HepG2 (cell line): ENCODE measurements around the gene MTMR3. TPM values are rescaled to one million over a fixed set of nuclear protein-coding genes. Genes with fewer than 3 reads are reported as not detected.

Experiments
- ATAC-seq: fragments of 200-7000 bp; cut with Tn5 transposase; 3 replicates; pipeline ENCODE4 v1.9.1; 2020; ENCODE audit warnings: mild to moderate bottlenecking, moderate library complexity
- BruUV-seq: library from RNA; stranded (reverse); fragments of 400-500 nt; replicated peaks from 2 replicates; lab custom pipeline; 2021; lab: Mats Ljungman, UMichigan
- CTCF ChIA-PET: fragments of 300-600 bp; formaldehyde crosslinking; extraction: SDS; loops from one replicate; lab custom pipeline; 2021; ENCODE audit warnings: low total read pairs, inconsistent platforms, low intra/inter-chr PET ratio; lab: Yijun Ruan, JAX
- POLR2A ChIA-PET: fragments of 350-600 bp; sonication (Branson Sonifier 250); formaldehyde crosslinking; loops from one replicate; lab custom pipeline; 2020; ENCODE audit warnings: antibody characterized with exemption, inconsistent platforms; lab: Yijun Ruan, JAX
- DNase-seq: peaks from one replicate; pipeline ENCODE4 v3.0.0-alpha.2; 2015; ENCODE audit warnings: low spot score
- FAIRE-seq: peaks from 3 replicates; lab custom pipeline; 2011; peaks lifted over from hg19 to GRCh38; lab: Jason Lieb, UNC
- H2AFZ ChIP-seq: one replicate; pipeline ENCODE4 v1.6.1; 2011; ENCODE audit warnings: low read length, inconsistent platforms
- H3K27ac ChIP-seq: fragments of 300-600 bp; 3 replicates; pipeline ENCODE4 v1.8.0; 2011; ENCODE audit warnings: mixed run types, mild to moderate bottlenecking, mixed read lengths, low read length, inconsistent platforms; ENCODE audit not compliant: insufficient read depth; ENCODE audit errors: extremely low read length
- H3K27me3 ChIP-seq, 2 experiments: fragments of 200-600 bp in 1 of 2; 2 replicates in 1 of 2; 3 replicates in 1 of 2; pipeline versions ENCODE4 v1.6.0 to v1.8.0; 2011; ENCODE audit warnings: low read length in 2 of 2, mild to moderate bottlenecking in 2 of 2, moderate library complexity in 2 of 2, inconsistent platforms in 1 of 2; ENCODE audit not compliant: insufficient read depth in 2 of 2, control insufficient read depth in 1 of 2
- H3K36me3 ChIP-seq, 2 experiments: fragments of 200-600 bp in 1 of 2; replicated peaks in 1 of 2; 2 replicates in 1 of 2; 3 replicates in 1 of 2; pipeline versions ENCODE4 v1.5.1 to v1.8.0; 2011; ENCODE audit warnings: low read length in 2 of 2, inconsistent platforms in 1 of 2; ENCODE audit not compliant: insufficient read depth in 2 of 2, control insufficient read depth in 1 of 2
- H3K4me1 ChIP-seq: 2 replicates; pipeline ENCODE4 v1.5.1; 2012; ENCODE audit warnings: low read length, inconsistent platforms; ENCODE audit not compliant: insufficient read depth
- H3K4me2 ChIP-seq: 2 replicates; pipeline ENCODE4 v1.6.0; 2011; ENCODE audit warnings: low read depth, low read length, inconsistent platforms
- H3K4me3 ChIP-seq, 3 experiments: fragments of 200-600 bp in 1 of 3; sonication (generic), shearing (Covaris generic) in 1 of 3; replicated peaks in 1 of 3; 2 replicates each; pipeline ENCODE4 v1.5.1; 2011 to 2016; ENCODE audit warnings: low read length in 3 of 3, inconsistent platforms in 2 of 3, low read depth in 2 of 3, mild to moderate bottlenecking in 2 of 3, control low read depth in 1 of 3, mixed read lengths in 1 of 3; ENCODE audit not compliant: insufficient read depth in 1 of 3
- H3K79me2 ChIP-seq: one replicate; pipeline ENCODE4 v1.6.1; 2011; ENCODE audit warnings: low read length, inconsistent platforms; ENCODE audit not compliant: insufficient read depth
- H3K9ac ChIP-seq: 2 replicates; pipeline ENCODE4 v1.6.0; 2011; ENCODE audit warnings: mild to moderate bottlenecking, low read depth, low read length, inconsistent platforms; ENCODE audit not compliant: insufficient read depth
- H3K9me3 ChIP-seq: 2 replicates; pipeline ENCODE4 v1.5.1; 2012; ENCODE audit warnings: mild to moderate bottlenecking, low read length
- H4K20me1 ChIP-seq: 2 replicates; pipeline ENCODE4 v1.6.0; 2011; ENCODE audit warnings: inconsistent platforms, mild to moderate bottlenecking, low read length, moderate library complexity; ENCODE audit not compliant: insufficient read depth
- ATF1 ChIP-seq: IDR thresholded peaks from 2 replicates; pipeline ENCODE4 v1.6.1; 2016; ENCODE audit warnings: mild to moderate bottlenecking, control low read depth
- BORCS8-MEF2B ChIP-seq: sonication (generic); formaldehyde crosslinking; IDR thresholded peaks from 2 replicates; pipeline ENCODE4 v1.8.0; 2022; ENCODE audit warnings: mild to moderate bottlenecking, missing genetic modification reagents
- BRD4 ChIP-seq: sonication (generic); formaldehyde crosslinking; IDR thresholded peaks from 2 replicates; pipeline ENCODE4 v1.4.0; 2020; ENCODE audit warnings: missing genetic modification reagents
- CBX5 ChIP-seq: sonication (generic); formaldehyde crosslinking; IDR thresholded peaks from 2 replicates; pipeline ENCODE4 v1.4.0; 2020; ENCODE audit warnings: missing genetic modification reagents, borderline replicate concordance
- DBP ChIP-seq: sonication (generic); formaldehyde crosslinking; IDR thresholded peaks from 2 replicates; pipeline ENCODE4 v1.4.0; 2020; ENCODE audit warnings: missing genetic modification reagents; ENCODE audit errors: not compliant biosample characterization
- FOXK2 ChIP-seq: fragments of 450-650 bp; IDR thresholded peaks from 2 replicates; pipeline ENCODE4 v1.6.1; 2016
- HIC2 ChIP-seq: sonication (generic); formaldehyde crosslinking; IDR thresholded peaks from 2 replicates; pipeline ENCODE4 v1.9.0; 2022; ENCODE audit warnings: low read depth, missing genetic modification reagents
- HNRNPH1 ChIP-seq: fragments of 200-400 bp; formaldehyde crosslinking; optimal IDR thresholded peaks from 2 replicates; pipeline ENCODE3; 2017; ENCODE audit warnings: mild to moderate bottlenecking, low read depth, low read length
- MZF1 ChIP-seq: sonication (generic); formaldehyde crosslinking; IDR thresholded peaks from 2 replicates; pipeline ENCODE4 v1.8.1; 2023; ENCODE audit warnings: mild to moderate bottlenecking, missing genetic modification reagents, borderline replicate concordance
- NCOR1 ChIP-seq: fragments of 200-600 bp; sonication (generic); IDR thresholded peaks from 2 replicates; pipeline ENCODE4 v1.7.0; 2017; ENCODE audit warnings: antibody characterized with exemption, low read length, borderline replicate concordance
- NFATC3 ChIP-seq: sonication (generic); formaldehyde crosslinking; IDR thresholded peaks from 2 replicates; pipeline ENCODE4 v1.5.1; 2020; ENCODE audit warnings: mild to moderate bottlenecking, missing genetic modification reagents
- NFIC ChIP-seq: IDR thresholded peaks from 2 replicates; pipeline ENCODE4 v1.6.1; 2012; ENCODE audit warnings: mild to moderate bottlenecking, low read length, inconsistent platforms
- PLSCR1 ChIP-seq: sonication (generic); formaldehyde crosslinking; IDR thresholded peaks from 2 replicates; pipeline ENCODE4 v1.5.0; 2020; ENCODE audit warnings: missing genetic modification reagents, mild to moderate bottlenecking, borderline replicate concordance
- RFX1 ChIP-seq: fragments of 450-650 bp; IDR thresholded peaks from 2 replicates; pipeline ENCODE4 v1.6.1; 2017
- SOX13 ChIP-seq, 3 experiments: fragments of 450-650 bp in 1 of 3; sonication (generic) in 1 of 3; formaldehyde crosslinking in 1 of 3; IDR thresholded peaks in 2 of 3; conservative IDR thresholded peaks in 1 of 3; 2 replicates each; pipeline versions ENCODE4 v1.5.0 to v1.6.1; 2016 to 2020; ENCODE audit warnings: antibody characterized with exemption in 1 of 3, mild to moderate bottlenecking in 1 of 3, missing compliant biosample characterization in 1 of 3, missing genetic modification reagents in 1 of 3, moderate library complexity in 1 of 3
- TEAD3 ChIP-seq: optimal IDR thresholded peaks from 2 replicates; pipeline ENCODE3; 2016; ENCODE audit warnings: borderline replicate concordance
- TOPORS ChIP-seq: sonication (generic); formaldehyde crosslinking; IDR thresholded peaks from 2 replicates; pipeline ENCODE4 v1.8.0; 2023; ENCODE audit warnings: mild to moderate bottlenecking, missing genetic modification reagents
- ZNF672 ChIP-seq: sonication (generic); formaldehyde crosslinking; IDR thresholded peaks from 2 replicates; pipeline ENCODE4 v1.8.1; 2022; ENCODE audit warnings: missing genetic modification reagents
- ZNF724P ChIP-seq: sonication (generic); formaldehyde crosslinking; IDR thresholded peaks from 2 replicates; pipeline ENCODE4 v1.8.0; 2022; ENCODE audit warnings: missing genetic modification reagents, borderline replicate concordance
- ZNF770 ChIP-seq: sonication (generic); formaldehyde crosslinking; IDR thresholded peaks from 2 replicates; pipeline ENCODE4 v1.5.0; 2020; ENCODE audit warnings: mild to moderate bottlenecking, missing genetic modification reagents
- ZNF777 ChIP-seq: sonication (generic); formaldehyde crosslinking; IDR thresholded peaks from 2 replicates; pipeline ENCODE4 v1.4.0; 2020; ENCODE audit warnings: missing genetic modification reagents
- WGBS: methylation state at CpG from one replicate; pipeline ENCODE4 v1.1.6; 2017; ENCODE audit warnings: low lambda C conversion rate; 5-methylcytosine and 5-hydroxymethylcytosine counted together
- in situ Hi-C: cut with HindIII; loops from 2 replicates; pipeline ENCODE4 v1.10.0; 2017; ENCODE audit warnings: low pct_unique_long_range_greater_than_20kb; ENCODE audit not compliant: extremely low pct_ligation_motif_present
- intact Hi-C: fragments of 100-400 bp; cut with micrococcal nuclease; formaldehyde crosslinking; loops from one replicate; pipeline ENCODE4 v1.10.0; 2022; ENCODE audit not compliant: unreplicated experiment
- polyA plus RNA-seq, 8 experiments: library from polyadenylated mRNA; depleted of rRNA in 3 of 8; stranded (reverse) in 7 of 8; unstranded in 1 of 8; fragments of >200 nt; fragmentation: Illumina TruSeq in 4 of 8; extraction: Trizol in 4 of 8; gene quantifications; 2 replicates each; pipeline versions ENCODE4 v1.2.1 to v1.2.3, GENCODE V29; 2011 to 2016; ENCODE audit warnings: low read depth in 4 of 8, missing spikeins in 1 of 8, mixed read lengths in 1 of 8; ENCODE audit not compliant: insufficient read depth in 1 of 8
- total RNA-seq, 5 experiments: library from RNA; depleted of rRNA; stranded (reverse); fragments of >200 nt; fragmentation: Illumina TruSeq; extraction: Trizol; gene quantifications; 2 replicates each; pipeline ENCODE4 v1.2.3, GENCODE V29; 2016; ENCODE audit warnings: low read depth in 1 of 5

Gene MTMR3
- total and polyA plus RNA-seq, 2 of the 13 experiments (the other 11 are each of a cell fraction or from before 2014, with no cell fraction given): 12.6 to 24.8 TPM

GRCh38 chr22:30029512-30029911, 146.5 kb downstream of the MTMR3 start (continued):
- TF ChIP-seq ZNF770 (CRISPR knock-in tag): no peak
- TF ChIP-seq SOX13 (IDR thresholded peaks at IDR 0.05): no peak
- no peak for TF ChIP-seq SOX13 (CRISPR knock-in tag; conservative IDR thresholded peaks at IDR 0.05 in 1 of 2, IDR thresholded peaks at IDR 0.05 in 1 of 2)
- no peak for TF ChIP-seq BRD4 (CRISPR knock-in tag)
- TF ChIP-seq RFX1: no peak
- no peak for TF ChIP-seq ZNF672
- no peak for TF ChIP-seq NCOR1
- TF ChIP-seq BORCS8-MEF2B (CRISPR knock-in tag): no peak

GRCh38 chr22:30030329-30030728, 147.4 kb downstream of the MTMR3 start:
- H3K4me2 ChIP-seq: no peak overlapping the region
- no peaks in the 10 kb centered on the region for H3K9me3 ChIP-seq
- ChIA-PET POLR2A (no interaction called here), CTCF (no interaction called here)
- FAIRE-seq (no peak), DNase-seq (no peak), ATAC-seq (no peak)
- H3K27me3 ChIP-seq: no peaks in the 10 kb centered on the region; a peak in 1 of 5 replicates
- no peak overlapping the region for H2AFZ ChIP-seq
- no peak overlapping the region for H3K9ac ChIP-seq
- in situ Hi-C loops: no loop called here
- no peaks in the 10 kb centered on the region for H3K79me2 ChIP-seq
- intact Hi-C loops: no loop called here
- no peaks in the 10 kb centered on the region for H3K4me1 ChIP-seq
- no peaks in the 10 kb centered on the region for H4K20me1 ChIP-seq
- no peak overlapping the region for H3K4me3 ChIP-seq
- H3K27ac ChIP-seq: no peak overlapping the region
- no TSS peak for BruUV-seq
- H3K36me3 ChIP-seq: peaks cover 7 to 18% of the 10 kb centered on the region in 2 experiments; a peak in 4 of 5 replicates
- 82% methylated on average over 5 of the region's 5 CpGs for WGBS
- no peak for TF ChIP-seq ATF1 (CRISPR knock-in tag)
- TF ChIP-seq MZF1: no peak
- TF ChIP-seq HIC2 (CRISPR knock-in tag): no peak
- no peak for TF ChIP-seq DBP (CRISPR knock-in tag)
- TF ChIP-seq PLSCR1: no peak
- no peak for TF ChIP-seq TEAD3 (CRISPR knock-in tag)
- TF ChIP-seq ZNF724P (CRISPR knock-in tag): no peak
- TF ChIP-seq CBX5 (CRISPR knock-in tag): no peak
- TF ChIP-seq TOPORS (CRISPR knock-in tag): no peak
- TF ChIP-seq NFATC3: no peak
- TF ChIP-seq FOXK2: no peak
- no peak for TF ChIP-seq HNRNPH1
- TF ChIP-seq NFIC: no peak
- TF ChIP-seq ZNF777 (CRISPR knock-in tag): no peak
